Esophagus muscularis mucosa (tissue), 4 donors: ENCODE data around the gene DNAJC5. TPM values are rescaled to one million over a fixed set of nuclear protein-coding genes. Genes with fewer than 3 reads are reported as not detected.
A peak's percentile ranks its signal among the peaks of the same experiment; 100 is the strongest.
"Not testable (repeated sequence)": the region's sequence is repeated elsewhere in the genome, so short reads cannot be mapped to it uniquely, and the experiment has no call there.

Experiments
- DNase-seq: peaks from one replicate; pipeline ENCODE4 v3.0.0-alpha.2; 2017; ENCODE audit errors: extremely low spot score
- H3K27ac ChIP-seq, 4 donors: fragments of 200-600 bp; sonication (generic); replicated peaks in 1 of 4; 1 replicate in 3 of 4; 2 replicates in 1 of 4; pipeline ENCODE4 v1.5.1; 2016 to 2019; ENCODE audit warnings: mild to moderate bottlenecking in 1 of 4
- H3K27me3 ChIP-seq, 4 donors: fragments of 200-600 bp; sonication (generic); one replicate each; pipeline versions ENCODE4 v1.5.1 to v1.6.0; 2016 to 2019
- H3K36me3 ChIP-seq, 4 donors: fragments of 200-600 bp; sonication (generic); one replicate each; pipeline ENCODE4 v1.5.1; 2016 to 2019
- H3K4me1 ChIP-seq, 4 donors: fragments of 200-600 bp; sonication (generic); one replicate each; pipeline ENCODE4 v1.5.1; 2016 to 2019
- H3K4me3 ChIP-seq, 4 donors: fragments of 200-600 bp; sonication (generic); 1 replicate in 2 of 4; 2 replicates in 2 of 4; pipeline ENCODE4 v1.5.1; 2016 to 2019; ENCODE audit warnings: mild to moderate bottlenecking in 4 of 4, moderate library complexity in 1 of 4
- H3K9me3 ChIP-seq, 4 donors: fragments of 200-600 bp; sonication (generic); 1 replicate in 3 of 4; 2 replicates in 1 of 4; pipeline ENCODE4 v1.5.1; 2016 to 2019
- EP300 ChIP-seq: sonication (generic); formaldehyde crosslinking; IDR thresholded peaks from one replicate; pipeline ENCODE4 v1.6.1; 2017; ENCODE audit warnings: antibody characterized with exemption
- POLR2A ChIP-seq: fragments of 450-650 bp; IDR thresholded peaks from one replicate; pipeline ENCODE4 v1.6.1; 2017; ENCODE audit warnings: antibody characterized with exemption, moderate library complexity, mild to moderate bottlenecking, low read depth
- POLR2AphosphoS5 ChIP-seq, 2 donors: sonication (generic); formaldehyde crosslinking; IDR thresholded peaks; one replicate each; pipeline ENCODE4 v1.6.1; 2017; ENCODE audit warnings: antibody characterized with exemption in 2 of 2
- WGBS: methylation state at CpG from one replicate; pipeline ENCODE4 v1.1.5; 2018; 5-methylcytosine and 5-hydroxymethylcytosine counted together
- intact Hi-C: fragments of 100-400 bp; cut with DNase I; formaldehyde crosslinking; loops from one replicate; pipeline ENCODE4 v1.15.1; 2023
- total RNA-seq, 4 donors: library from RNA; depleted of rRNA; stranded (reverse); fragments of >200 nt; gene quantifications; one replicate each; pipeline versions ENCODE4 v1.1.0 to v1.2.1, GENCODE V29; 2016
- TF ChIP-seq, protein P1 (sequence below), 3 experiments: fragments of 200-600 bp in 2 of 3; fragments of 450-650 bp in 1 of 3; sonication (generic) in 2 of 3; IDR thresholded peaks; one replicate each; pipeline ENCODE4 v1.5.1; 2017 to 2019; ENCODE audit warnings: antibody characterized with exemption in 3 of 3, mild to moderate bottlenecking in 2 of 3, moderate library complexity in 1 of 3

Gene DNAJC5
- total RNA-seq, 4 donors from 2014 or later = 39.5 to 64.9 (median 53.1) TPM

DNA sequence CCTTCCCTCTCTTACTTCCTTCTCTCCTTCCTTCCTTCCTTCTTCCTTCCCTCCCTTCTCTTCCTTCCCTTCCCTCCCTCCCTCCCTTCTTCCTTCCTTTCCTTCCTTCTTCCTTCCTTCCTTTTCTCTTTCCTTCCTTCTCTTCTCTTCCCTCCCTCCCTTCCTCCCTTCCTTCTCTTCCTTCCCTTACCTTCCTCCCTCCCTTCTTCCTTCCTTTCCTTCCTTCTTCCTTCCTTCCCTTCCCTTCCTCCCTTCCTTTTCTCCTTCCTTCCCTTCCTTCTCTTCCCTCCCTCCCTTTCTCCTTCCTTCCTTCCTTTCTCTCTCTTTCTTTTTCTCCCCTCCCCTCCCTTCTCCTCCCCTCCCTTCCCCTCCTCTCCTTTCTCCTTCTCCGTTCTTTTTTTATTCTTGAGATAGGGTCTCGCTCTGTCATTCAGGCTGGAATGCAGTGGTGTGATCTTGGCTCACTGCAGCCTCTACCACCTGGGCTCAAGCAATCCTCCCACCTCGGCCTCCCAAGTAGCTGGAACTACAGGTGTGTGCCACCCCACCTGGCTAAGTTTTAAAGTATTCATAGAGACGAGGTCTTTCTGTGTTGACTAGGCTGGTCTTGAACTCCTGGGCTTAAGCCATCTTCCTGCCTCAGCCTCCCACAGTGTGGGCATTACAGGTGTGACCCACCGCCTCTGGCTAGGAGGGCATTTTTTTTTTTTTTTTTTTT lies 75.9 kb downstream of the DNAJC5 start:
- peaks cover 0 to 23% (median 20%) of the 10 kb centered on the region in 4 donors for H3K36me3 ChIP-seq
- H3K27ac ChIP-seq = no peak overlapping the region
- intact Hi-C loops = loop anchor here (5.0 kb wide), 2 partner anchors 59 to 184 kb away; no protein-coding TSS in a partner anchor
- no peak overlapping the region for H3K4me3 ChIP-seq
- TF ChIP-seq EP300 (no peak), POLR2A (no peak), POLR2AphosphoS5 (IDR thresholded peaks at IDR 0.05) (no peak)
- TF ChIP-seq, protein P1, sequence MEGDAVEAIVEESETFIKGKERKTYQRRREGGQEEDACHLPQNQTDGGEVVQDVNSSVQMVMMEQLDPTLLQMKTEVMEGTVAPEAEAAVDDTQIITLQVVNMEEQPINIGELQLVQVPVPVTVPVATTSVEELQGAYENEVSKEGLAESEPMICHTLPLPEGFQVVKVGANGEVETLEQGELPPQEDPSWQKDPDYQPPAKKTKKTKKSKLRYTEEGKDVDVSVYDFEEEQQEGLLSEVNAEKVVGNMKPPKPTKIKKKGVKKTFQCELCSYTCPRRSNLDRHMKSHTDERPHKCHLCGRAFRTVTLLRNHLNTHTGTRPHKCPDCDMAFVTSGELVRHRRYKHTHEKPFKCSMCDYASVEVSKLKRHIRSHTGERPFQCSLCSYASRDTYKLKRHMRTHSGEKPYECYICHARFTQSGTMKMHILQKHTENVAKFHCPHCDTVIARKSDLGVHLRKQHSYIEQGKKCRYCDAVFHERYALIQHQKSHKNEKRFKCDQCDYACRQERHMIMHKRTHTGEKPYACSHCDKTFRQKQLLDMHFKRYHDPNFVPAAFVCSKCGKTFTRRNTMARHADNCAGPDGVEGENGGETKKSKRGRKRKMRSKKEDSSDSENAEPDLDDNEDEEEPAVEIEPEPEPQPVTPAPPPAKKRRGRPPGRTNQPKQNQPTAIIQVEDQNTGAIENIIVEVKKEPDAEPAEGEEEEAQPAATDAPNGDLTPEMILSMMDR (IDR thresholded peaks at IDR 0.05) = no peak
- H3K4me1 ChIP-seq = peaks cover 29 to 62% (median 36%) of the 10 kb centered on the region in 4 donors
- H3K27me3 ChIP-seq = no peaks in the 10 kb centered on the region
- no peaks in the 10 kb centered on the region for H3K9me3 ChIP-seq
- no peak for DNase-seq
- 98% methylated on average over 5 of the region's 5 CpGs for WGBS

DNA sequence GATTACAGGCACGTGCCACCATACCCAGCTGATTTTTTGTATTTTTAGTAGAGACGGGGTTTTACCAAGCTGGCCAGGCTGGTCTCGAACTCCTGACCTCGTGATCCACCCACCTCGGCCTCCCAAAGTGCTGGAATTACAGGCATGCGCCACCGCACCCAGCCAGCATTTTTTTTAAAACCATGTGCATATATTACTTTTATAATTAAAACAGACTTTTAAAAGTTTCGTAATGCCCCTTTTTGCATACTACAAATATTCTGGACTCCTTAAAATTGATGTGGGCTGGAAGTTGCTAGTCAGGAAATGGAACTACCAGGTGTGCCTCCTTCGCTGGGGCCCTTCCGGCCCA lies 77.0 kb downstream of the DNAJC5 start:
- Histone ChIP-seq H3K4me1 (peaks cover 29 to 62% (median 36%) of the 10 kb centered on the region in 4 donors), H3K36me3 (peaks cover 0 to 13% (median 10%) of the 10 kb centered on the region in 4 donors), H3K27ac (peak overlapping the region in 1 of 4 donors; percentile 33)
- H3K4me3 ChIP-seq, H3K9me3 ChIP-seq, DNase-seq, H3K27me3 ChIP-seq: not testable (repeated sequence)
- intact Hi-C loops = loop anchor here (5.0 kb wide), 2 partner anchors 60 to 185 kb away; no protein-coding TSS in a partner anchor
- WGBS = 84% methylated on average over 10 of the region's 10 CpGs

DNA sequence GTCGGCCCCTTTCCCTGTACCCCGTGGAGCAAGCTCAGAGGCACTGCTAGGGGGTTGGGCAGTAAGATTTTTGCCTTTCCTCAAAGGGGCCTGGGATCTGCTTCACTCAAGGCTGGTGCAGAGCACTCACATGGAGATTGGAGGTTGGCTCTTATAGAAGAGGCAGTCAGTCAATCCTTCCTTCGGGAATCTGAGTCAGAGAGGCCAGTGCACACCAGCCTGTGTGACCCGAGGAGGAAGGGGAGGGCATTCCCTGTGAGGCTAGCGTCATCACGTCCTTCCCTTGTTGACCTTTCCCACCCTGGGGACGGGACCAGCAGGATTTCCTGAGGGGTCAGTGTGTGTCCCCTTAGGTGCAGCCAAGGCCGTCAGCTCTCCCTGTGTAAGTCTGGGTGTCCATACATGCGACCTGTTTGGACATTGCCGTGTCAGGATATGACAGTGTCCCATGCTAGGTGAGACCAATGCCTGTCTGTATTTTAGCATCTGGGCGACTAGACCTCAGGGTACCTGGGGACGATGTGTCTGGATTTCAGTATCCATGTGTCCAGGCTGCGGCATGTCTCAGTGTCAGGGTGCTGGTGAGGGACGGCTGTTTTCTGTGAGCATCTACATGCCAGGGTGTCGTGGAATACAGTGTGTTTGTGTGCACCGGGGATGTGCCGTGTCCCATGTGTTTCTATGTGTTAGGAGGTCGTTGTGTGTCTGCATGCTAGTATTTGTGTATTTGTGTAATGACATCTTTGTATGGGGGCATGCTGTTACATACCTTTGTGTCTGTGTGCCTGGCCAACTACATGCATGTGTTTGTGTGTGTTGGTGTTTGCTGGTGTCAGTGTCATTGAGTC lies 77.6 kb downstream of the DNAJC5 start:
- no peaks in the 10 kb centered on the region for H3K9me3 ChIP-seq
- peak overlapping the region in 2 of 4 donors; percentile 34 to 74 for H3K27ac ChIP-seq
- 70% methylated on average over 16 of the region's 18 CpGs for WGBS
- no peaks in the 10 kb centered on the region for H3K27me3 ChIP-seq
- H3K4me3 ChIP-seq = no peak overlapping the region
- no peak for TF ChIP-seq EP300
- TF ChIP-seq, protein P1 (IDR thresholded peaks at IDR 0.05) = no peak
- TF ChIP-seq POLR2A = no peak
- peak; percentile 10 to 17 for TF ChIP-seq POLR2AphosphoS5 (IDR thresholded peaks at IDR 0.05)
- intact Hi-C loops = loop anchor here (5.0 kb wide), 2 partner anchors 60 to 185 kb away; no protein-coding TSS in a partner anchor
- peak; percentile 90 for DNase-seq
- H3K4me1 ChIP-seq = peaks cover 29 to 61% (median 36%) of the 10 kb centered on the region in 4 donors
- H3K36me3 ChIP-seq = peaks cover 0 to 7% (median 4%) of the 10 kb centered on the region in 4 donors

DNA sequence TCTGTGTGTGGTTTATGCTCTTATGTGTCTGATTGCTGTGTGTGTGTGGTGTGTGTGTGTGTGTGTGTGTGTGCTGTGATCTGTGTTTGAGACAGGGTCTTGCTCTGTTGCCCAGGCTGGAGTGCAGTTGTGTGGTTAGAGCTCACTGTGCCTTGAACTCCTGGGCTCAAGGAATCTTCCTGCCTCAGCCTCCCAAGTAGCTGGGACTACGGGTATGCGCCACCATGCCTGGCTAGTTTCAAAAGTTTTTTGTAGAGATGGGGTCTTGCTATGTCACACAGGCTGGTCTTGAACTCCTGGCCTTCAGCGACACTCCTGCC lies 78.2 kb downstream of the DNAJC5 start:
- Histone ChIP-seq H3K4me3 (no peak overlapping the region), H3K9me3 (no peaks in the 10 kb centered on the region), H3K27ac (peak overlapping the region; percentile 34 to 74 (median 58)), H3K4me1 (peaks cover 29 to 57% (median 37%) of the 10 kb centered on the region in 4 donors), H3K27me3 (no peaks in the 10 kb centered on the region), H3K36me3 (peaks cover 0 to 1% (median under 1%) of the 10 kb centered on the region in 4 donors)
- intact Hi-C loops = loop anchor here (5.0 kb wide), 2 partner anchors 61 to 186 kb away; no protein-coding TSS in a partner anchor
- WGBS = 94% methylated on average over 3 of the region's 3 CpGs
- TF ChIP-seq POLR2A (no peak), POLR2AphosphoS5 (IDR thresholded peaks at IDR 0.05) (no peak)
- TF ChIP-seq, protein P1 (IDR thresholded peaks at IDR 0.05) = no peak
- DNase-seq = no peak
